ENCODE results near the gene MLPH.

The MLPH gene

DNA sequence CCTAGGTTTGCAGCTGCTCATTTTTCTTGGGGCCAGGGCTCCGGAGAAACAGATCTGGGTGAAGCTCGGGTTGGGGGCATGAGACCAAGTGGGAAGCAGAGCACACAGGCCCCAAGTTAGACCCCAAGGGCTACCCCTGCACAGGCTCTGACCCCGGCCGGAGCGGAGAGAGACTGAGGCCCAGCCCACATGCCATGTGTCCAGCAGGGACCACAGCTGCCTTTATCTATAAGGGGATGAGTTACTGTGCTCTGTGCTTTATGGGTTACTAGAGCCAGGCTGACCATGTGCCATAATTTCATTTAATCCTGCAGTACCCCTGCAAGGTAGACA lies 49.0 kb downstream of the MLPH start:
- no peak overlapping the region for H3K4me3 ChIP-seq (ENCODE audit: low read length)
- peaks cover 61% of the 10 kb centered on the region for H3K4me1 ChIP-seq (ENCODE audit: control insufficient read depth, insufficient read depth, low read length)
- no peak overlapping the region for H3K9ac ChIP-seq (ENCODE audit: low read length)
- no peaks in the 10 kb centered on the region for H3K9me3 ChIP-seq (ENCODE audit: control insufficient read depth, low read length)
- H3K27me3 ChIP-seq (ENCODE audit: control insufficient read depth, insufficient read depth, low read length) = no peaks in the 10 kb centered on the region
- peaks cover 27% of the 10 kb centered on the region for H3K36me3 ChIP-seq (ENCODE audit: control insufficient read depth, insufficient read depth, low read length)

DNA sequence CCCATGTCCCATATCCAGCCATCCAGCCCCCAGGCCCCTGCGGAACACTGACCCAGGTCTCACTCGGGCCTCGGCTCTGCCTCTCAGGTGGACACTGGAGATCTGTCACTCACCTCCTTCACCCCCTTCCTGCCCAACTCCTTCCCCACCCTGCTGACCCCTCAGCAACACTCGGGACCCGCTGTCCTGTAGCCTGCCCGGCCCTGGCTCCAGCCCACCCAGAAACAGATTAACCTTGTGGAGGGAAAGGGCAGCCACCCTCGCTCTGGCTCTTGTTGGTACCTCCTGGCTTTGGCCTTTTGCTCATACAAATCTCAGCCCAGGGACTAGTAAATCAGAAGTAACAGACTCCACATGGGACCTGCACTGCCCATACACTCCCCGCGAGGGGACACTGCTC lies 49.6 kb downstream of the MLPH start:
- H3K27me3 ChIP-seq (ENCODE audit: control insufficient read depth, insufficient read depth, low read length) = no peaks in the 10 kb centered on the region
- H3K36me3 ChIP-seq (ENCODE audit: control insufficient read depth, insufficient read depth, low read length) = peaks cover 31% of the 10 kb centered on the region
- H3K4me3 ChIP-seq (ENCODE audit: low read length) = no peak overlapping the region
- no peak overlapping the region for H3K9ac ChIP-seq (ENCODE audit: low read length)
- H3K9me3 ChIP-seq (ENCODE audit: control insufficient read depth, low read length) = no peaks in the 10 kb centered on the region
- peaks cover 67% of the 10 kb centered on the region for H3K4me1 ChIP-seq (ENCODE audit: control insufficient read depth, insufficient read depth, low read length)

DNA sequence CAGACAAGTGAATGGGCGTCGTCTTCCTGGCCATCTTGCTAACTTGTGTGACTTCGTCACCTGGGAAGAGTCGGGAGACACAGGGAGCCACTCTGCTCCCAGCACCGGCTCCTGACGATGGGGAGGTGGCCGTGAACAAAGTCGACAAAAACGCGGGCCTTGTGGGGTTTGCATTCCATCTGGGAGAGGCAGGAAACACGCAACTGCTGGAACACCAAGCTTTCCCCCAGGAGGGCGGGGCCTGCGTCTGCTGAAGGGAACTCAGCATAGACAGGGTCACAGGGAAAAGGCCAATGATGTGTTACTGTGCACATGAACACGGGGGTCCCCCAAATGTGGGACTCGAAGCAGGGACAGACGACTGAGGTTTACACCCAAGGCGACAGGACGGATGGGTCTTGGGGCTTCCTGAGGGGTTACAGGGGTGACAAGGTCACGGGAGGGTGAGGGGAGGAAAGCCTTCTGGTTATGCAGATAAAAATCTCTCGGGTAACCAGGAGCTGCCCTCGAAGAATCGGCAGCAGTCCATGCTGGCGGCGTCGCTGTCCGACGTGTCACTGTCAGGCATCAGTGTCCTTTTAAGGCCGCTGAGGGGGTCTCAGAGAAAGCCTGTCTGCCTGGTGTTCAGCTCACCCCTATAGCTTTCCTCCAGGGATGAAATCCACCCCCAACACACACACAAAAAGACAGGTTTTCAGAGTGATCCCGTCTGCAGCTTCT lies 51.1 kb downstream of the MLPH start:
- Histone ChIP-seq H3K27me3 (ENCODE audit: control insufficient read depth, insufficient read depth, low read length) (no peaks in the 10 kb centered on the region), H3K36me3 (ENCODE audit: control insufficient read depth, insufficient read depth, low read length) (peaks cover 28% of the 10 kb centered on the region), H3K4me3 (ENCODE audit: low read length) (no peak overlapping the region), H3K9ac (ENCODE audit: low read length) (no peak overlapping the region), H3K9me3 (ENCODE audit: control insufficient read depth, low read length) (no peaks in the 10 kb centered on the region), H3K4me1 (ENCODE audit: control insufficient read depth, insufficient read depth, low read length) (peaks cover 68% of the 10 kb centered on the region)

- no peak overlapping the region for H3K9ac ChIP-seq (ENCODE audit: low read length)
- H3K36me3 ChIP-seq (ENCODE audit: control insufficient read depth, insufficient read depth, low read length) = peaks cover 27% of the 10 kb centered on the region
- H3K27me3 ChIP-seq (ENCODE audit: control insufficient read depth, insufficient read depth, low read length) = no peaks in the 10 kb centered on the region
- no peaks in the 10 kb centered on the region for H3K9me3 ChIP-seq (ENCODE audit: control insufficient read depth, low read length)
- H3K4me3 ChIP-seq (ENCODE audit: low read length) = no peak overlapping the region
- H3K4me1 ChIP-seq (ENCODE audit: control insufficient read depth, insufficient read depth, low read length) = peaks cover 62% of the 10 kb centered on the region
Measured at GRCh38 chr2:237538901-237539300, 51.9 kb downstream of the MLPH start.

- H3K4me1 ChIP-seq (ENCODE audit: control insufficient read depth, insufficient read depth, low read length) = peaks cover 56% of the 10 kb centered on the region
- no peak overlapping the region for H3K4me3 ChIP-seq (ENCODE audit: low read length)
- H3K9me3 ChIP-seq (ENCODE audit: control insufficient read depth, low read length) = no peaks in the 10 kb centered on the region
- H3K27me3 ChIP-seq (ENCODE audit: control insufficient read depth, insufficient read depth, low read length) = no peaks in the 10 kb centered on the region
- H3K36me3 ChIP-seq (ENCODE audit: control insufficient read depth, insufficient read depth, low read length) = peaks cover 22% of the 10 kb centered on the region
- no peak overlapping the region for H3K9ac ChIP-seq (ENCODE audit: low read length)
Measured at GRCh38 chr2:237539681-237540080, 52.6 kb downstream of the MLPH start.

- no peak overlapping the region for H3K4me3 ChIP-seq (ENCODE audit: low read length)
- H3K9ac ChIP-seq (ENCODE audit: low read length) = no peak overlapping the region
- H3K27me3 ChIP-seq (ENCODE audit: control insufficient read depth, insufficient read depth, low read length) = no peaks in the 10 kb centered on the region
- peaks cover 51% of the 10 kb centered on the region for H3K4me1 ChIP-seq (ENCODE audit: control insufficient read depth, insufficient read depth, low read length)
- H3K9me3 ChIP-seq (ENCODE audit: control insufficient read depth, low read length) = no peaks in the 10 kb centered on the region
- H3K36me3 ChIP-seq (ENCODE audit: control insufficient read depth, insufficient read depth, low read length) = peaks cover 22% of the 10 kb centered on the region
Measured at GRCh38 chr2:237540223-237540775, 53.2 kb downstream of the MLPH start.

- H3K4me1 ChIP-seq (ENCODE audit: control insufficient read depth, insufficient read depth, low read length) = peaks cover 48% of the 10 kb centered on the region
- H3K36me3 ChIP-seq (ENCODE audit: control insufficient read depth, insufficient read depth, low read length) = peaks cover 22% of the 10 kb centered on the region
- no peaks in the 10 kb centered on the region for H3K9me3 ChIP-seq (ENCODE audit: control insufficient read depth, low read length)
- no peak overlapping the region for H3K9ac ChIP-seq (ENCODE audit: low read length)
- H3K4me3 ChIP-seq (ENCODE audit: low read length) = no peak overlapping the region
- H3K27me3 ChIP-seq (ENCODE audit: control insufficient read depth, insufficient read depth, low read length) = no peaks in the 10 kb centered on the region
Measured at GRCh38 chr2:237540823-237541222, 53.8 kb downstream of the MLPH start.

GRCh38 chr2:237541243-237541642 lies 54.2 kb downstream of the MLPH start:
- H3K9ac ChIP-seq (ENCODE audit: low read length) = no peak overlapping the region
- no peak overlapping the region for H3K4me3 ChIP-seq (ENCODE audit: low read length)
- no peaks in the 10 kb centered on the region for H3K9me3 ChIP-seq (ENCODE audit: control insufficient read depth, low read length)
- no peaks in the 10 kb centered on the region for H3K27me3 ChIP-seq (ENCODE audit: control insufficient read depth, insufficient read depth, low read length)
- peaks cover 48% of the 10 kb centered on the region for H3K4me1 ChIP-seq (ENCODE audit: control insufficient read depth, insufficient read depth, low read length)
- peaks cover 22% of the 10 kb centered on the region for H3K36me3 ChIP-seq (ENCODE audit: control insufficient read depth, insufficient read depth, low read length)

DNA sequence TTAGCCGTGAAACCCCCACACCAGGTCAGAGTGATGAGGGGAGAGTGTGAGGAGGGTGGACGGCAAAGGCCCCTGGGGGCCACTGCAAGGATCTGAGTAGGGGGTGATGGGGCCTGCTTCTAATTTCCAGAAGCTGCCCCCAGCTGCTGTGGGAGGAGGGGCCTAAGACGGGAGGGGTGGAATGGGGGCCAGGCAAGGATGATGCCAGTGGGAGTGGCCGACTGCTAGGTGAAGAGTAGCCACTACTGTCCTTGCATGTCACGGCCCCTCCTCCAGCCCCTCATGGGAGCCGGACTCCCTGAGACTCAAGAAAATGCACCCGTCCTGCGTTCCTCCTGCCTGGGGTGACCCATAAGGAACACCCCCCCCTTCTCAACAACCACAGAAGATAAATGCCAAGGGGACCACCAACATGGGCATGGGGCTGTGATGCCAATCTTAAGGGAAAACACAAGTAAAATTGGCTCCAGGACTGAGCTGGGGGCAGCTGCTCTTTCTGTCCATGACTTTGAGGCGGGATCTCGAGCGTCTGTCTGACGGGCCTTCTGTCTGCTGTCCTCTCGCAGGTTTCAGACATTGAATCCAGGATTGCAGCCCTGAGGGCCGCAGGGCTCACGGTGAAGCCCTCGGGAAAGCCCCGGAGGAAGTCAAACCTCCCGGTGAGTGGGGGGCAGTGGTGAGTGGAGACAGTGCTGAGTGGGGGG lies 55.1 kb downstream of the MLPH start:
- H3K9me3 ChIP-seq (ENCODE audit: control insufficient read depth, low read length) = no peaks in the 10 kb centered on the region
- no peaks in the 10 kb centered on the region for H3K27me3 ChIP-seq (ENCODE audit: control insufficient read depth, insufficient read depth, low read length)
- H3K9ac ChIP-seq (ENCODE audit: low read length) = no peak overlapping the region
- peaks cover 28% of the 10 kb centered on the region for H3K36me3 ChIP-seq (ENCODE audit: control insufficient read depth, insufficient read depth, low read length)
- peaks cover 49% of the 10 kb centered on the region for H3K4me1 ChIP-seq (ENCODE audit: control insufficient read depth, insufficient read depth, low read length)
- H3K4me3 ChIP-seq (ENCODE audit: low read length) = no peak overlapping the region

GRCh38 chr2:237546040-237546875 lies 59.2 kb downstream of the MLPH start:
- Histone ChIP-seq H3K4me1 (ENCODE audit: control insufficient read depth, insufficient read depth, low read length) (peaks cover 9% of the 10 kb centered on the region), H3K4me3 (ENCODE audit: low read length) (no peak overlapping the region), H3K9ac (ENCODE audit: low read length) (no peak overlapping the region), H3K9me3 (ENCODE audit: control insufficient read depth, low read length) (no peaks in the 10 kb centered on the region), H3K36me3 (ENCODE audit: control insufficient read depth, insufficient read depth, low read length) (peaks cover 37% of the 10 kb centered on the region), H3K27me3 (ENCODE audit: control insufficient read depth, insufficient read depth, low read length) (no peaks in the 10 kb centered on the region)

GRCh38 chr2:237546876-237547395 lies 59.9 kb downstream of the MLPH start:
- Histone ChIP-seq H3K36me3 (ENCODE audit: control insufficient read depth, insufficient read depth, low read length) (peaks cover 31% of the 10 kb centered on the region), H3K9me3 (ENCODE audit: control insufficient read depth, low read length) (no peaks in the 10 kb centered on the region), H3K4me3 (ENCODE audit: low read length) (no peak overlapping the region), H3K27me3 (ENCODE audit: control insufficient read depth, insufficient read depth, low read length) (no peaks in the 10 kb centered on the region), H3K4me1 (ENCODE audit: control insufficient read depth, insufficient read depth, low read length) (peaks cover 5% of the 10 kb centered on the region), H3K9ac (ENCODE audit: low read length) (no peak overlapping the region)

Data from mucosa of stomach (tissue), 1 donor.